Heart right ventricle (tissue), 16 donors: ENCODE results near the gene TRIM46. TPM values are rescaled to one million over a fixed set of nuclear protein-coding genes. Genes with fewer than 3 reads are reported as not detected.

Source experiments
- ATAC-seq, 8 donors: fragments of 200-7000 bp; cut with Tn5 transposase; one replicate each; pipeline ENCODE4 v1.9.1; 2020; ENCODE audit warnings: mild to moderate bottlenecking in 8 of 8, moderate library complexity in 8 of 8, moderate number of reproducible peaks in 1 of 8
- DNase-seq, 2 donors: peaks; one replicate each; pipeline ENCODE4 v3.0.0-alpha.2; 2020
- H3K27ac ChIP-seq, 10 donors: fragments of 200-600 bp; sonication (generic) in 2 of 10; one replicate each; pipeline versions ENCODE4 v1.5.0 to v1.8.0; 2020 to 2022; ENCODE audit warnings: mild to moderate bottlenecking in 3 of 10
- H3K27me3 ChIP-seq, 7 donors: fragments of 200-600 bp; one replicate each; pipeline ENCODE4 v1.8.0; 2021 to 2022; ENCODE audit warnings: mild to moderate bottlenecking in 2 of 7
- H3K36me3 ChIP-seq, 9 donors: fragments of 200-600 bp; sonication (generic) in 1 of 9; one replicate each; pipeline versions ENCODE4 v1.5.0 to v1.8.0; 2020 to 2022; ENCODE audit warnings: mild to moderate bottlenecking in 2 of 9
- H3K4me1 ChIP-seq, 9 donors: fragments of 200-600 bp; sonication (generic) in 1 of 9; one replicate each; pipeline versions ENCODE4 v1.5.0 to v1.8.0; 2020 to 2022; ENCODE audit warnings: mild to moderate bottlenecking in 4 of 9
- H3K4me3 ChIP-seq, 10 donors: fragments of 200-600 bp; sonication (generic) in 2 of 10; one replicate each; pipeline versions ENCODE4 v1.5.0 to v1.8.0; 2020 to 2022; ENCODE audit warnings: mild to moderate bottlenecking in 7 of 10, moderate library complexity in 2 of 10
- H3K9me3 ChIP-seq, 11 donors: fragments of 200-600 bp in 10 of 11; sonication (generic) in 2 of 11; one replicate each; pipeline versions ENCODE4 v1.5.0 to v1.8.0; 2013 to 2022; ENCODE audit warnings: mild to moderate bottlenecking in 2 of 11, control low read depth in 1 of 11, moderate library complexity in 1 of 11
- WGBS, 2 donors: extraction: QIAGEN DNeasy Blood & Tissue Kit; methylation state at CpG; one replicate each; pipeline ENCODE4 v1.1.7; 2013; ENCODE audit warnings: inconsistent platforms in 1 of 2; 5-methylcytosine and 5-hydroxymethylcytosine counted together
- intact Hi-C, 10 donors: fragments of 100-400 bp; cut with DNase I; formaldehyde crosslinking; loops; one replicate each; pipeline versions ENCODE4 v1.11.1 to v1.14.2; 2022
- polyA plus RNA-seq, 2 donors: library from polyadenylated mRNA; stranded (reverse); fragments of 200-250 nt; gene quantifications; one replicate each; pipeline ENCODE4 v1.2.3, GENCODE V29; 2013
- total RNA-seq, 10 donors: library from RNA; stranded (reverse); fragmentation: NEBNext Ultra II Directional in 3 of 10; extraction: Animal tissue kit (Norgen Biotek cat#: 25700) in 3 of 10; gene quantifications; one replicate each; pipeline versions ENCODE4 v1.2.1 to v1.2.4, GENCODE V29; 2021 to 2023
- TF ChIP-seq, protein P1 (sequence below), 9 donors: fragments of 200-600 bp; sonication (generic) in 2 of 9; IDR thresholded peaks; one replicate each; pipeline versions ENCODE4 v1.5.0 to v1.8.0; 2021 to 2022; ENCODE audit warnings: antibody characterized with exemption in 9 of 9, mild to moderate bottlenecking in 5 of 9, moderate library complexity in 1 of 9
- donor health status: Arrhythmogenic right ventricular cardiomyopathy.
- donor health status: ischemic (EF 13 %, LVEDD 7.1; RV severe dilation, severe dysfunction).
- donor health status: healthy with polysubstance abuse.
- donor health status: DM: no; HTN: yes; CAD: no.
- donor health status: DM: no; HTN: no; CAD: no.
- donor health status: ischemic (EF 25% LVEDD 6.9; RV normal size, moderate dysfunction).
- donor health status: ischemic (EF 25% LVEDD 5.7; RV mildly dilated, moderate dysfunction).
- donor health status: healthy.
- donor health status: DM: yes; HTN: yes; CAD: no.
- donor health status: Ischemic cardiomyopathy.
- donor health status: ischemic (EF 35%, LVEDD 5.7; RV mildly dilated, moderate dysfunction).
- donor health status: nonischemic (EF 11% LVEDD 7.7; RV severe dilation, severe dysfunction).
- donor health status: DM: yes; HTN: yes; CAD: no.
- donor health status: PGD.
- donor health status: ischemic (EF 29% LVEDD 5.4; RV normal size, mild dysfunction).
- donor health status: nonischemic (EF 23%, LVEDD 6.1; RV moderate dilation, normal function).

Gene TRIM46
- total and polyA plus RNA-seq, 12 donors: 0.04 to 0.35 (median 0.09) TPM; not detected in 8

DNA sequence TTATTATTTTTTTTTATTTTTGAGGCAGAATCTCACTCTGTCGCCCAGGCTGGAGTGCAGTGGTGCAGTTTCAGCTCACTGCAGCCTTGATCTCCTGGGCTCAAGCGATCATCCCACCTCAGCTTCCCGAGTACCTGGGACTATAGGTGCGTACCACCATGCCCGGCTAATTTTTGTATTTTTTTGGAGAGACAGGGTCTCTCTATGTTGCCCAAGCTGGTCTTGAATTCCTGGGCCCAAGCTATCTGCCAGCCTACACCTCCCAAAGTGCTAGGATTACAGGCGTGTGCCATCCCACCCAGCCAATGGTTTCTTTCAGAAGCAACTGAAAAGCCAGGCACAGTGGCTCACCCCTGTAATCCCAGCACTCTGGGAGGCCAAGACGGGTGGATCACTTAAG is 2.8 kb upstream of the TRIM46 start:
- peaks cover 10 to 55% (median 44%) of the 10 kb centered on the region in 9 donors for H3K4me1 ChIP-seq

DNA sequence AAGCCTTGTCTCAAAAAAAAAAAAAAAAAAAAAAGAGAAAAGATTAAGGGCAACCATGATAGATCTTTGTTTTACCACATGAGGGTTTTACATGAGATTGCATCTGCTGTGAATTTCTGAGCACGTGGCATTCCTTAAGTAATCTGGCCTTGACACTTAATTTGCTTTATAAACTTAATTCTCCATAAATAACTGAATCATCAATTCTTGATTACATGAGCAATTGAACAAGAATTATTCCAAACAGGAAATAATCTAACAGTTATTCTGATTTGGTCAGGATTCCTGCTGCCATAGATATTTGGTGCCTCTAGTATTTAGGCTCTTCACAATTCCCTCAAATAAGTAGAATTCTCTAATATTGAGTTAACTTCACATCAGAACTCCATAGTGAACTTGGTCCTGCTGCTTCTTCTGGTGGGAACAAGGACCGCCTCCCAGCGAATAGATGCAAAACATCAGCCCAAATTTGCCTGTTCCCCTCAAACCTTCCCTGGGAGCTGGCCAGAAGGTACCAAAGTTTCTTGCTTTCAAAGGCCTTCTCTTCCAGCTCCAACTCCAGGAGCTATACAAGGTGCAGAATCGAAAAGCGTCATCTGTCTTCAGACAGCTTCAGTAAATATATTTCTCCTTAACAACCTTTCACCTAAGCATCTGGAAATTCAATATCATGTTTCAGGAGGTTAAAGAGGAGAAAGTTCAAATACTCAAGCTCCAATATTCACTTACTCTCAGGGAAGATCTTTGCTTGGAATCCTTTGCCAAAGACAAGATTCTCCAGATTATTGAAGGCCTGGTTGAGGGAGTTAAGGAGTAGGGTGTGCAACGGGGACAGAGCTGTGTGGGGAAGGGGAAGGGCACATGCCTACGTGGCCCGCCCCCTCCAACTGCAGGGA is 1.6 kb upstream of the TRIM46 start:
- Histone ChIP-seq H3K36me3 (peaks cover 0 to 35% (median 12%) of the 10 kb centered on the region in 9 donors), H3K27ac (peak overlapping the region in 9 of 10 donors; percentile 88 to 98 (median 95)), H3K4me3 (peak overlapping the region; percentile 63 to 95 (median 78)), H3K4me1 (peaks cover 7 to 51% (median 31%) of the 10 kb centered on the region in 9 donors), H3K27me3 (peaks cover 7 to 28% (median 19%) of the 10 kb centered on the region in 7 donors), H3K9me3 (no peaks in the 10 kb centered on the region)
- TF ChIP-seq, protein P1, sequence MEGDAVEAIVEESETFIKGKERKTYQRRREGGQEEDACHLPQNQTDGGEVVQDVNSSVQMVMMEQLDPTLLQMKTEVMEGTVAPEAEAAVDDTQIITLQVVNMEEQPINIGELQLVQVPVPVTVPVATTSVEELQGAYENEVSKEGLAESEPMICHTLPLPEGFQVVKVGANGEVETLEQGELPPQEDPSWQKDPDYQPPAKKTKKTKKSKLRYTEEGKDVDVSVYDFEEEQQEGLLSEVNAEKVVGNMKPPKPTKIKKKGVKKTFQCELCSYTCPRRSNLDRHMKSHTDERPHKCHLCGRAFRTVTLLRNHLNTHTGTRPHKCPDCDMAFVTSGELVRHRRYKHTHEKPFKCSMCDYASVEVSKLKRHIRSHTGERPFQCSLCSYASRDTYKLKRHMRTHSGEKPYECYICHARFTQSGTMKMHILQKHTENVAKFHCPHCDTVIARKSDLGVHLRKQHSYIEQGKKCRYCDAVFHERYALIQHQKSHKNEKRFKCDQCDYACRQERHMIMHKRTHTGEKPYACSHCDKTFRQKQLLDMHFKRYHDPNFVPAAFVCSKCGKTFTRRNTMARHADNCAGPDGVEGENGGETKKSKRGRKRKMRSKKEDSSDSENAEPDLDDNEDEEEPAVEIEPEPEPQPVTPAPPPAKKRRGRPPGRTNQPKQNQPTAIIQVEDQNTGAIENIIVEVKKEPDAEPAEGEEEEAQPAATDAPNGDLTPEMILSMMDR (IDR thresholded peaks at IDR 0.05): no peak
- peak in 2 of 8 donors; percentile 9 to 14 for ATAC-seq
- intact Hi-C loops: loop anchor here in 3 of 10 donors (2.0 to 10.0 kb wide), 3 partner anchors 35 to 81 kb away; partner anchors contain the start of gene SLC50A1 (in 1 of the 3)
- WGBS, 2 donors: 44 to 49% methylated on average over 8 of the region's 8 CpGs
- no peak for DNase-seq

More for the DNA sequence above, 2.8 kb upstream of the TRIM46 start:
- no peaks in the 10 kb centered on the region for H3K9me3 ChIP-seq
- WGBS, 2 donors: 92 to 97% methylated on average over 7 of the region's 7 CpGs
- H3K27ac ChIP-seq: no peak overlapping the region
- no peak overlapping the region for H3K4me3 ChIP-seq
- TF ChIP-seq, protein P1 (IDR thresholded peaks at IDR 0.05): no peak
- H3K27me3 ChIP-seq: peaks cover 7 to 33% (median 19%) of the 10 kb centered on the region in 7 donors
- intact Hi-C loops: loop anchor here in 3 of 10 donors (2.0 to 10.0 kb wide), 3 partner anchors 34 to 80 kb away; partner anchors contain the start of gene SLC50A1 (in 1 of the 3)
- H3K36me3 ChIP-seq: peaks cover 0 to 35% (median 12%) of the 10 kb centered on the region in 9 donors
- no peak for DNase-seq
- ATAC-seq: no peak

DNA sequence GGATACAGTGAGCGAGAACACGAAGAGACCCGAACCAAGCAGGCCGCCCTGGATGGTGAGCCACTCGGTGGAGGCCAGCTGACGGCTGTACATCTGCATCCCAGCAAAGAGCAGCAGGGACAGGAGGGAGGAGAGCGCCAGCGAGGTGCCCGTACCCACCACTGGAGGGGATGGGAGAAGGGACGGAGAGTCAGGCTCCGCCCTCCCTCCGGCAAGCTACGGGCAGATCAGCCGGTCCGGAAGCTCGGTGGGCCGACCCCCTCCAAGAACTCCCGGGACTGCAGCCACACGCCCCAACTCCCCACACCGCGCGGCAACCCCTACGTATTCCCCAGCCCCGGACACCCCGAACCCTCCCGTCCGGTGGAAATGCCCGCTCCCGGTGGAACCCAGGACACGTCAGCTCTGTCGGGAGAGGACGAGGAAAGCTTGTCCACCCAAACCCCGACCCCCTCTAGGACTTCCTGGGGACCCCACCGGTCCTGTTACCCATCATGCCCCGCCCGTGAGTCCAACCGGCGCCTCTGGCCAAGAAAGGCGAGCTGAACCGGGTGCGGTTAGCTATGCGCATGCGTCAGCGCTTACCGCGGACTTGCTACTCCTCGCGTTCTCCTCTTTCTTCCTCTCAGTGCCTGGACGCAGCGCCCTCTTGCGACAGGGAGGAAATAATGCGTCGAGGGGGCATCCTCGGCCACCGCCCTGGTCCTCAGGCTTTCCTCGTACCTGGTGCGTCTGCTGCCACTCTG is 744 bp upstream of the TRIM46 start, which contains the start of gene KRTCAP2:
TSS of gene KRTCAP2 (minus strand) at position 573 of the 746 bp plus-strand sequence. CDS start at position 493, 80 bp downstream.
- DNase-seq (peak; percentile 94 to 96), ATAC-seq (peak; percentile 85 to 92 (median 90))
- intact Hi-C loops: loop anchor here in 2 of 10 donors (5.0 to 10.0 kb wide), 2 partner anchors 36 to 52 kb away; partner anchors contain the start of gene SLC50A1 (in 1 of the 2)
- Histone ChIP-seq H3K4me1 (peaks cover 5 to 47% (median 24%) of the 10 kb centered on the region in 9 donors), H3K36me3 (peaks cover 0 to 35% (median 12%) of the 10 kb centered on the region in 9 donors), H3K4me3 (peak within 1 kb of the TSS; percentile 63 to 95 (median 78)), H3K27ac (peak within 1 kb of the TSS; percentile 72 to 98 (median 94)), H3K9me3 (no peaks in the 10 kb centered on the region), H3K27me3 (peaks cover 7 to 28% (median 19%) of the 10 kb centered on the region in 7 donors)
- 1% methylated on average over 57 of the region's 57 CpGs for WGBS, 2 donors
- TF ChIP-seq, protein P1 (IDR thresholded peaks at IDR 0.05): peak; percentile 93 to 98 (median 95)
